Measurements from ENCODE around the gene IL1RN. TPM values are rescaled to one million over a fixed set of nuclear protein-coding genes. Genes with fewer than 3 reads are reported as not detected.

The IL1RN gene
- total RNA-seq, 1 donor from 2014 or later = not detected

GRCh38 chr2:113127646-113128570, 510 bp downstream of the IL1RN start:
- DNase-seq (ENCODE audit: low read depth) = no peak

GRCh38 chr2:113129519-113130078, 2.2 kb downstream of the IL1RN start:
- no peak for DNase-seq (ENCODE audit: low read depth)

GRCh38 chr2:113131352-113132185, 4.2 kb downstream of the IL1RN start:
- DNase-seq (ENCODE audit: low read depth) = no peak

- DNase-seq (ENCODE audit: low read depth) = no peak
Observed at GRCh38 chr2:113132414-113133021, 5.1 kb downstream of the IL1RN start.

GRCh38 chr2:113133704-113134598, 6.6 kb downstream of the IL1RN start:
- DNase-seq (ENCODE audit: low read depth) = peak; percentile 42

- no peak for DNase-seq (ENCODE audit: low read depth)
Observed at GRCh38 chr2:113134717-113135116, 7.3 kb downstream of the IL1RN start.

- no peak for DNase-seq (ENCODE audit: low read depth)
Observed at GRCh38 chr2:113135317-113135716, 7.9 kb downstream of the IL1RN start.

- peak; percentile 41 for DNase-seq (ENCODE audit: low read depth)
Observed at GRCh38 chr2:113136828-113137775, 9.7 kb downstream of the IL1RN start.

- no peak for DNase-seq (ENCODE audit: low read depth)
Observed at GRCh38 chr2:113137827-113138226, 10.4 kb downstream of the IL1RN start.

GRCh38 chr2:113138428-113139322, 11.3 kb downstream of the IL1RN start:
- peak; percentile 80 for DNase-seq (ENCODE audit: low read depth)

GRCh38 chr2:113141451-113141850, 14.1 kb downstream of the IL1RN start:
- no peak for DNase-seq (ENCODE audit: low read depth)

- DNase-seq (ENCODE audit: low read depth) = no peak
Observed at GRCh38 chr2:113142290-113142689, 14.9 kb downstream of the IL1RN start.

GRCh38 chr2:113144259-113144658, 16.9 kb downstream of the IL1RN start:
- DNase-seq (ENCODE audit: low read depth) = no peak

GRCh38 chr2:113148606-113149552, 21.5 kb downstream of the IL1RN start:
- DNase-seq (ENCODE audit: low read depth) = no peak

- no peak for DNase-seq (ENCODE audit: low read depth)
Observed at GRCh38 chr2:113149553-113150257, 22.3 kb downstream of the IL1RN start.

- DNase-seq (ENCODE audit: low read depth) = no peak
Observed at GRCh38 chr2:113150258-113150601, 22.8 kb downstream of the IL1RN start.

GRCh38 chr2:113155331-113155730, 27.9 kb downstream of the IL1RN start:
- no peak for DNase-seq (ENCODE audit: low read depth)
